ENCODE measurements around the gene DLGAP1. TPM values are rescaled to one million over a fixed set of nuclear protein-coding genes. Genes with fewer than 3 reads are reported as not detected.

DLGAP1 gene
- total and polyA plus RNA-seq, 2 of the 4 experiments (the other 2 are of a cell fraction) = under 0.01 to 0.09 TPM

- no peaks in the 10 kb centered on the region for H3K9me1 ChIP-seq (ENCODE audit: insufficient read depth, low read length)
- H4K20me1 ChIP-seq (ENCODE audit: insufficient read depth, low read length) = no peaks in the 10 kb centered on the region
- H3K14ac ChIP-seq (replicated peaks; ENCODE audit: low read depth, low read length) = no peak overlapping the region
- TF ChIP-seq MAFK (IDR thresholded peaks at IDR 0.05; ENCODE audit: low read depth, low read length) (no peak), BHLHE40 (IDR thresholded peaks at IDR 0.05; ENCODE audit: low read depth, low read length) (no peak), FOS (IDR thresholded peaks at IDR 0.05; ENCODE audit: low read depth, low read length) (no peak), USF2 (IDR thresholded peaks at IDR 0.05; ENCODE audit: low read depth, low read length) (no peak), ELK1 (IDR thresholded peaks at IDR 0.05; ENCODE audit: borderline replicate concordance, low read depth, low read length) (no peak), SMC3 (IDR thresholded peaks at IDR 0.05; ENCODE audit: low read depth, low read length) (no peak), MAZ (IDR thresholded peaks at IDR 0.05; ENCODE audit: borderline replicate concordance, low read depth, low read length) (no peak), RFX5 (IDR thresholded peaks at IDR 0.05; ENCODE audit: low read depth, low read length) (no peak)
- no peak overlapping the region for H3K23ac ChIP-seq (ENCODE audit: low read depth, low read length)
- intact Hi-C loops (cut with micrococcal nuclease) (no loop called here), dilution Hi-C loops (cut with HindIII; ENCODE audit: low sequenced_read_pairs, unreplicated experiment) (no loop called here), in situ Hi-C loops (cut with MboI; ENCODE audit: low sequenced_read_pairs) (no loop called here)
- no peak overlapping the region for H2AFZ ChIP-seq (replicated peaks; ENCODE audit: low read length, poor library complexity)
- H2AK9ac ChIP-seq (replicated peaks; ENCODE audit: low read depth, low read length, poor library complexity) = no peak overlapping the region
- no peak overlapping the region for H2AK5ac ChIP-seq (ENCODE audit: low read depth, low read length)
- H3K4me3 ChIP-seq (ENCODE audit: insufficient read depth, low read depth, low read length) = no peak overlapping the region
- no peak overlapping the region for H2BK15ac ChIP-seq (ENCODE audit: low read depth, low read length)
- BruUV-seq (replicated peaks) = no TSS peak
- H2BK120ac ChIP-seq (ENCODE audit: low read depth, low read length) = no peak overlapping the region
- POLR2A ChIA-PET (ENCODE audit: unreplicated experiment) = no interaction called here
- ATAC-seq (ENCODE audit: low read depth) (no peak), DNase-seq (no peak)
- no peak overlapping the region for H4K91ac ChIP-seq (ENCODE audit: insufficient read depth, low read depth, low read length)
- no peak overlapping the region for H4K8ac ChIP-seq (ENCODE audit: low read depth in 2 of 2, low read length in 2 of 2)
- H3K56ac ChIP-seq (ENCODE audit: extremely low read depth, insufficient read depth, low read length) = no peak overlapping the region
- no peaks in the 10 kb centered on the region for H3K4me1 ChIP-seq (ENCODE audit: control insufficient read depth, insufficient read depth, low read length)
- peaks cover 4% of the 10 kb centered on the region; the same call in 1 of the 2 replicates for H3K9me3 ChIP-seq (ENCODE audit: control insufficient read depth, insufficient read depth, low read length)
- H3K4ac ChIP-seq (ENCODE audit: low read depth, low read length) = no peak overlapping the region
- no peak overlapping the region for H2BK5ac ChIP-seq (ENCODE audit: low read depth, low read length, poor library complexity, severe bottlenecking)
- no peak overlapping the region for H3K27ac ChIP-seq (ENCODE audit: insufficient read depth, low read length)
- CTCF ChIA-PET = no interaction called here
- no peak overlapping the region for H3K18ac ChIP-seq (ENCODE audit: low read depth, low read length)
- no peak overlapping the region for H4K5ac ChIP-seq (ENCODE audit: low read depth, low read length)
- H3K79me1 ChIP-seq (ENCODE audit: low read depth in 1 of 2, low read length in 2 of 2) = no peaks in the 10 kb centered on the region
- no peak overlapping the region for H3K4me2 ChIP-seq (ENCODE audit: low read depth, low read length)
- no CpG with 5 or more reads among the region's 3 CpGs for WGBS, 2 experiments (ENCODE audit: extremely low coverage in 2 of 2, insufficient read length in 1 of 2)
- no peaks in the 10 kb centered on the region for H3K27me3 ChIP-seq (ENCODE audit: control insufficient read depth, insufficient read depth, low read length)
- no peaks in the 10 kb centered on the region for H3K36me3 ChIP-seq (ENCODE audit: control insufficient read depth, insufficient read depth, low read length)
- H2BK20ac ChIP-seq (ENCODE audit: low read depth, low read length) = no peak overlapping the region
- H3K9ac ChIP-seq (ENCODE audit: low read depth, low read length) = no peak overlapping the region
These were observed 135.1 kb downstream of the DLGAP1 start for GRCh38 chr18:4319738-4320677.
